ENCODE measurements around the gene DNM1.
"Not testable (repeated sequence)": the region's sequence is repeated elsewhere in the genome, so short reads cannot be mapped to it uniquely, and the experiment has no call there.

The DNM1 gene

DNA sequence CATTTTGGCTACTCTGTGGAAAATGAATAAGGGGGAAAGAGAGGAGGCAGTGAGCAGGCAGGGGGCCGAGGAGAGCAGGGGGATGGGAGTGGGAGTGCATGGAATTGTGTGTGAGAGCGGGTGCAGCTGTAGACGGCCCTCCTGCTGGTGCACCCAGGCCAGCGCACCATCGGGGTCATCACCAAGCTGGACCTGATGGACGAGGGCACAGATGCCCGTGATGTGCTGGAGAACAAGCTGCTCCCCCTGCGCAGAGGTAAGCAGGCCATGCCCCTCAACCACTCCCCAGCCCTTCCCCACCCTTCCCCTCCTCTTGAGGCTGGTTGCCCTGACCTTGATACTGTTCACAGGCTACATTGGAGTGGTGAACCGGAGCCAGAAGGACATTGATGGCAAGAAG lies 16.7 kb downstream of the DNM1 start:
- no peak overlapping the region for H3K27ac Mint-ChIP-seq
- peaks cover 13% of the 10 kb centered on the region for H3K4me1 Mint-ChIP-seq (ENCODE audit: low read depth)
- no peak overlapping the region for H3K4me3 Mint-ChIP-seq

DNA sequence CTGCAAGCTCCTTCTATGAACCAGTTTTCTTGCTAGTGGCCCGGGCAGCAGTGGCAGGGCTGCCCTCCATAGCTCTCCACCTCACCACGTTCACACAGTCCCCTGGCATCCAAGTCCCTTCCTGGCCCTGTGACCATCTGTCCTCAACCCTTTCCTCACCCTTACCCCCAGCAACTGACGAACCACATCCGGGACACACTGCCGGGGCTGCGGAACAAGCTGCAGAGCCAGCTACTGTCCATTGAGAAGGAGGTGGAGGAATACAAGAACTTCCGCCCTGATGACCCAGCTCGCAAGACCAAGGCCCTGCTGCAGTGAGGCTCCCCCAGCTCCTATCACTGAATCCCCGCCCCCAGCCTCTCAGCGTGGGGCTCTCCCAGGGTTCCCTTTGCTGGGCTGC lies 18.8 kb downstream of the DNM1 start:
- Mint-ChIP-seq H3K27ac (no peak overlapping the region), H3K4me1 (ENCODE audit: low read depth) (peaks cover 13% of the 10 kb centered on the region), H3K36me3 (ENCODE audit: low read depth) (no peaks in the 10 kb centered on the region), H3K27me3 (ENCODE audit: low read depth) (peaks cover 5% of the 10 kb centered on the region), H3K4me3 (no peak overlapping the region), H3K9me3 (no peaks in the 10 kb centered on the region)

More for the DNA sequence above, 16.7 kb downstream of the DNM1 start:
- no peaks in the 10 kb centered on the region for H3K36me3 Mint-ChIP-seq (ENCODE audit: low read depth)
- H3K9me3 Mint-ChIP-seq: no peaks in the 10 kb centered on the region
- H3K27me3 Mint-ChIP-seq (ENCODE audit: low read depth): peaks cover 3% of the 10 kb centered on the region

DNA sequence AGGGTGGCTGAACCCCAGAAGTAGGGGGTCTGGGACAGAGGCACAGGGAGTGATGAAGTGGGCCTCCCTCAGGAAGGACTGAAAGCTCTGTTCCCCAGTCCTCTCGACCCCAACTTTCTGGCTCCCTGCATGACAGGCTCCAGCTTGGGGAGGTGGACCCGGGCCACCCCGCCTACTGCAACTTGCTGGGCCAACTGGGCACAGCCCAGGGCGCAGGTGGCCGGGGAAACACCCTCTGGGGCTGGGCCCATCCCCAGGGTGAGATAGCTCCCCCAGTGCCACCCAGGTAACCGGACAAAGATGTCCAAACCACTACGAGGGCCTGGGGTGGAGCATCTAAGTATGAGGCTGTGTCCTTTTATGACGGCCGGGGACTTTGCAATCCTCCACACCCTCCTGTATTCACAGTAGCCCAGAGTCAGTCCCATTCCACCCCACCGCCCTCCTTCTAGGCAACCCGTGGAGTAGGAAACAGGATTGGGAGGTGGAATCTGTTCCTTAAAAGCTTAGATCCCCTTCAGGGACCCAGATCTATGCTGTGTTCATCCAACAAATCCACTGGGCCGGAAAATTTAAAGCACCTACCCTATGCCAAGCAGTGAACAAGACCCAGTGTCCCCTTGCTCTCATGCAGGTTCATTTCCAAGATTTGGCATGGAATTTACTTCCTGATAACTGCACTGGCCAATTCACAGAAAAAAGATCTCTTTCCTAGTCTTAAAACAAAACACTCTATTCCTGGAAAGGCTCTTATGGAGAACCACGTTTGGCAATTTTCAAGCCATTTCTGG lies 19.9 kb downstream of the DNM1 start:
- Mint-ChIP-seq H3K4me3 (no peak overlapping the region), H3K9me3 (no peaks in the 10 kb centered on the region), H3K4me1 (ENCODE audit: low read depth) (peaks cover 13% of the 10 kb centered on the region), H3K27ac (no peak overlapping the region), H3K36me3 (ENCODE audit: low read depth) (no peaks in the 10 kb centered on the region), H3K27me3 (ENCODE audit: low read depth) (peaks cover 5% of the 10 kb centered on the region)

DNA sequence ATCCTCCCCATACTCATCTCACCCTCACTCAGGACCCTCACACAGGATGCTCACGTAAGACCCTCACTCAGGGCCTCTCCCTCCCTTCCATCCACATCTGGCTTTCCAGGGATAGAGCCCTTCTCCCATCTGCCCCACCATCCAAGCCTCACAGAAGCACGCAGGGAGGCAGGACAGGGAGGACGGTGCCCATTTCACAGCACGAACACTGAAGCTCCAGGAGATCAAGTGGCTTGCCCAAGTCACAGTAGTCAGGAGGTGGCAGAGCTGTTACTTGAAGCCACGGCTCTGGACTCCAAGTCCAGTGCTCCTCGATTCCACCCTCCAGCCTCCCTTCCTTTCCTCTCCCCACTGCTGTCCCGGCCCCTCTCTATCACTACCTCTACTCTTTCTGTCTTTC lies 21.7 kb downstream of the DNM1 start:
- Mint-ChIP-seq H3K27me3 (ENCODE audit: low read depth) (peaks cover 5% of the 10 kb centered on the region), H3K4me1 (ENCODE audit: low read depth) (peaks cover 3% of the 10 kb centered on the region), H3K9me3 (no peaks in the 10 kb centered on the region), H3K36me3 (ENCODE audit: low read depth) (no peaks in the 10 kb centered on the region), H3K27ac (no peak overlapping the region), H3K4me3 (no peak overlapping the region)

DNA sequence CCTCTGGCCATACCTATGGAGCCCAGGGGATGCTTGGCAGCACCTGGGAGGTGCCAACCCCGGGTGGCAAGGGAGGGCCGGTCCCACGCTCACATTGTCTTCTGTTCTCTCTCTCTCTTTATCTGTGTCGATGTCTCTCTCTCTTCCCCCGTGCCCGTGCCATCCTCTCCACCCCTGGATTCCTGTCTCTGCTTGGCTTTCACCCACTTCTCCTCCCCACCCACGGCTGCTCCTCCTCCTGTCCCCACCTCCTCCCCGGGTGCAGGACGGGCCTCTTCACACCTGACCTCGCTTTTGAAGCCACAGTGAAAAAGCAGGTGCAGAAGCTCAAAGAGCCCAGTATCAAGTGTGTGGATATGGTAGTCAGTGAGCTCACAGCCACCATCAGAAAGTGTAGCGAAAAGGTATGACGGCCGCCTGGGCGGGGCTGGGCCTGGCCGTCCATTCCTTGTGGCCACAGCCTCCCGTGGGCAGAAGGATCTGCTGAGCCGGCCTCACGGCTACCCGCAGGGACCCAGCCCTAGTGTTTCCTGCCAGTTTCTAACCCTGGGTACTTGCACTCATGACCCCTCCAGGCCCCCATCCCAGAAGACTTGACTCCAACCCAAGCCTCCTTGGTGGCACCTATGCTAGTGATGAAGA lies 22.7 kb downstream of the DNM1 start:
- no peak overlapping the region for H3K4me3 Mint-ChIP-seq

DNA sequence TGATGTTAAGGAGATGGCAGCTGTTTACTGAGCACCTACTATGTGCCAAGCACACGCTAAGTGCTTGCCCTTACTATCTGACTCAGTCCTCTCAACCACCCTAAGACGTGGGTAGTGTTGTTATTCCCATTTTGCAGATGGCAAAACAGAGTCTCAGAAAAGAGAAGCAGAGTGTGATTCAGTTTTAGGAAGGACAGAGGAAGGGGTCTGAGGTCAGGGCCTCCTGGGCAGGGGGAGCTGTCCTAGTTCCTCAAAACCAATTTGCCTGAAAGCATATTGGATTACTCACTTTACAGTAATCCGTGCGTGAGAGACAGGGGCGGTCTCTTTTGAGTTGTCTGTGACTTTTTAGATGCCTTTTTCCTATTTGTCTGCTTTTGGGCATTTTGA lies 23.2 kb downstream of the DNM1 start:
- H3K4me1 Mint-ChIP-seq (ENCODE audit: low read depth): no peaks in the 10 kb centered on the region
- H3K36me3 Mint-ChIP-seq (ENCODE audit: low read depth): no peaks in the 10 kb centered on the region
- no peak overlapping the region for H3K4me3 Mint-ChIP-seq
- H3K27ac Mint-ChIP-seq: no peak overlapping the region
- H3K9me3 Mint-ChIP-seq: no peaks in the 10 kb centered on the region
- H3K27me3 Mint-ChIP-seq (ENCODE audit: low read depth): peaks cover 5% of the 10 kb centered on the region

More for the DNA sequence above, 22.7 kb downstream of the DNM1 start:
- H3K9me3 Mint-ChIP-seq: no peaks in the 10 kb centered on the region
- no peaks in the 10 kb centered on the region for H3K36me3 Mint-ChIP-seq (ENCODE audit: low read depth)
- peaks cover 5% of the 10 kb centered on the region for H3K27me3 Mint-ChIP-seq (ENCODE audit: low read depth)
- H3K27ac Mint-ChIP-seq: no peak overlapping the region
- peaks cover under 1% of the 10 kb centered on the region for H3K4me1 Mint-ChIP-seq (ENCODE audit: low read depth)

DNA sequence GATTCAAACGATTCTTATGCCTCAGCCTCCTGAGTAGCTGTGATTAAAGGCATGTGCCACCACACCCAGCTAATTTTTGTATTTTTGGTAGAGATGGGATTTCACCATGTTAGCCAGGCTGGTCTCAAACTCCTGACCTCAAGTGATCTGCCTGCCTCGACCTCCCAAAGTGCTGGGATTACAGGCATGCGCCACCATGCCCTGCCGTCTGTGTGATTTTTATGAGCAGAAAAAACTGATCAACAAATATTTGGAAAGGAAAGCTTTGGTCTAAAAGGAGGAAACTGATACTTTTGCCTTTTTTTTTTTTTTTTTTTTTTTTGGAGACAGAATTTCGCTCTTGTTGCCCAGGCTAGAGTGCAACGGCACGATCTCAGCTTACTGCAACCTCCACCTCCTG lies 27.7 kb downstream of the DNM1 start:
- not testable (repeated sequence) for H3K27me3 Mint-ChIP-seq (ENCODE audit: low read depth); H3K27ac Mint-ChIP-seq; H3K4me1 Mint-ChIP-seq (ENCODE audit: low read depth); H3K36me3 Mint-ChIP-seq (ENCODE audit: low read depth); H3K4me3 Mint-ChIP-seq; H3K9me3 Mint-ChIP-seq

DNA sequence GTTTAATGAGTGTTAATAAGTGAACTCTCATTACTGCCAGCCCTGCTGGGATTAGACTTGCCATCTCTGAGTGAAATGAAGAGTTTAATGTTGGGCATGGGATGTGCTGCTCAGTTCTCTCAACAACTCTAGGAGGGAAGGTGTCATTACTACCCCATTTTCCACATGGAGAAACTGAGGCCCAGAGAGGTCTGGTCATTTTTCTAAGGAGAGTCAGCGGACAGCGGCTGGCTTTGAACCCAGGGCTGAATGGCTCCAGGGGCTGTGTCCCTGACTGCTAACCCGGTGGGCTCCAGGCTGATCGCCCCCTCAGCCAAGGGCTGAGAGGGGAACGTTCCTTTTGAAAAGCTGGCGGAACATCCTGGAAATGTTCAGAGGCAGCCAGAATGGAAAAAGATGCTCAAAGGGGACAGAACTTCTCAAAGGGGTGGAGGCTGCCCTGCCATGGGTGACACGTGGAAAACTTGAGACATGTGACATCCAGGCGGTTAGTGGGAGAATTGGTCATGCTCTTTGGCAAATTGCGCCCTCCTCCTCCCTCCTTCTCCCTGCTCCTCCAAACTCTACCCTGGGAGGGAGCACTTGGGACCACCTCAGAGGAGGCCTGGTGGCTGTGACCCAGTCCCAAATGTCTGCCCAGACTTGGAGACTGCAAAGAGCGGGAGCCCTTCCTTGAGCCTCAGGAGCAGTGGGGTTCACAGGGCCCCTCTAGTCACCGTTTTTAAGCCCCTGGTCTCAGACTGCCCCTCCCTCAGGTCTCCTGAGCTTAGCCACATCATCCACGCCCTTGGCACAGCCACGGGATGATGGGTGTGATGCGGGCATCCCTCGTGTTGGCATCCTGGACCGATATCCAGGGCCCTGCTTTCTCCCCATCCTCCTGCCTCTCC lies 28.7 kb downstream of the DNM1 start:
- Mint-ChIP-seq H3K36me3 (ENCODE audit: low read depth) (no peaks in the 10 kb centered on the region), H3K27me3 (ENCODE audit: low read depth) (peaks cover 4% of the 10 kb centered on the region), H3K4me3 (no peak overlapping the region), H3K4me1 (ENCODE audit: low read depth) (no peaks in the 10 kb centered on the region), H3K9me3 (no peaks in the 10 kb centered on the region), H3K27ac (no peak overlapping the region)

DNA sequence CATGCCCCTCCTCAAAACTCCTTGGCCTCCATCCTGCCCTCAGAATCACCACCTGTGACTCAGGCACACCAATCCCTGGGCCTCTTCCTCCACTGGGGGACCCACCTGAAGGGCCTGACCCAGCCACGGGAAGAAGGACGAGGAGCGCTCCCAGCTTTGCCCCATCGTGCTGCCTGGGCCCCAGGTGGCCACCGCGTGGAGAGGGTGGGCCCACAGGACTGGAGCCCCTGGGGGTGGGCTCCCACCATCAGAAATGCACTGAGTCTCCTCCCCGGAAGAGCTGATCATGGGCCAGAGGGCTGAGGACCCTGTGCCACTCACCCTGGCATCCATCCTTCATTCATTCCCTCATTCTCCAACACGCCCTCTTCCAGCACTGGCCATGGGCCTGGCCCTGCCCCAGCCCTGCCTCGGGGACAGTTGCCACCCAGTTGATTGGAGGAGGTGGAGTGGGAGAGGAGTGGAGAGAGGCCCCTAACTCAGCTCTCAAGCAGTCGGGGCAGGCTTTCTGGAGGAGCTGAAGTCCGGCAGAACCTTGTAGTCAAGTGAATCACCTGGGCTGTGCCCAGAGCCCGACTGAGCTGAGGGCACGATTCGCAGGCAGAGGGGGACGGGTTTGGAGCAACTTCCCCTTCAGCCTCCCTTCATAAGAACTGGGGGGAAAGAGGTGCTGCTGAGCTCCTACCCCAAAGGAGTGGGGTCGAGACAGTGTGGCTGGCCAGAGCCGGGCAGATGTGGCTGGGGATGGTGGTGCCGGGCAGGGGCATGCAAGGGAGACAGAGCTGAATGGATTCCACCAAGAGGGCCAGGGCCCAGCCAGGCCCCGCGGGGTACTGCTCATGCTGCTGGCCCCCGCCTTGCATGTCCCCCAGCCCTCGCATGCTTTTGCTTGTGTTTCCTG lies 29.6 kb downstream of the DNM1 start:
- no peak overlapping the region for H3K27ac Mint-ChIP-seq

DNA sequence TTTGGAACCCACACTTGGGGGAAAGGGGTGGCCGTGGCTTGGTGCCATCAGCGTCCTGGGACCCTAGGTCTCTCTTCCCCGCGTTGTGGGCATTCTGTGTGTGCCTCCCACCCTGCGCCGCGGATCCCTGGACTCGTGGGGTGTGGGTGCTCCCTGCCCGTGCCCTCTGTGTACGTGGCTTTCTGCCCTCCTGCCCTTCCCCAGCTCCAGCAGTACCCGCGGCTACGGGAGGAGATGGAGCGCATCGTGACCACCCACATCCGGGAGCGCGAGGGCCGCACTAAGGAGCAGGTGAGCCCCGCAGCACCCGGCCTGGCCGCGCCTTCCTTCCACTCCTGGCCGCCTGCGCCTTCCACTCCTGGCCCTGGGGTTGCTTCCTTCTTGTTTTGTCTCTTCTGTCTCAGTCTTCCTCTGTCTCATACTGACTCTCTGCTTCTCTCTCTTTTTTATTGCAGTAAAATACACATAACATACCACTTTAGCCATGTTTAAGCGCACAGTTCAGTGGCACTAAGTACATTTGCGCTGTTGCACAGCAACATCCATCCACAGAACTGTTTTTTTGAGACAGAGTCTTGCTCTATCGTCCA lies 30.7 kb downstream of the DNM1 start:
- no peak overlapping the region for H3K4me3 Mint-ChIP-seq
- H3K27ac Mint-ChIP-seq: no peak overlapping the region
- no peaks in the 10 kb centered on the region for H3K4me1 Mint-ChIP-seq (ENCODE audit: low read depth)
- no peaks in the 10 kb centered on the region for H3K36me3 Mint-ChIP-seq (ENCODE audit: low read depth)
- H3K27me3 Mint-ChIP-seq (ENCODE audit: low read depth): peaks cover 4% of the 10 kb centered on the region
- H3K9me3 Mint-ChIP-seq: no peaks in the 10 kb centered on the region

More for the DNA sequence above, 29.6 kb downstream of the DNM1 start:
- no peaks in the 10 kb centered on the region for H3K4me1 Mint-ChIP-seq (ENCODE audit: low read depth)
- no peak overlapping the region for H3K4me3 Mint-ChIP-seq
- no peaks in the 10 kb centered on the region for H3K36me3 Mint-ChIP-seq (ENCODE audit: low read depth)
- H3K27me3 Mint-ChIP-seq (ENCODE audit: low read depth): peaks cover 4% of the 10 kb centered on the region
- no peaks in the 10 kb centered on the region for H3K9me3 Mint-ChIP-seq

DNA sequence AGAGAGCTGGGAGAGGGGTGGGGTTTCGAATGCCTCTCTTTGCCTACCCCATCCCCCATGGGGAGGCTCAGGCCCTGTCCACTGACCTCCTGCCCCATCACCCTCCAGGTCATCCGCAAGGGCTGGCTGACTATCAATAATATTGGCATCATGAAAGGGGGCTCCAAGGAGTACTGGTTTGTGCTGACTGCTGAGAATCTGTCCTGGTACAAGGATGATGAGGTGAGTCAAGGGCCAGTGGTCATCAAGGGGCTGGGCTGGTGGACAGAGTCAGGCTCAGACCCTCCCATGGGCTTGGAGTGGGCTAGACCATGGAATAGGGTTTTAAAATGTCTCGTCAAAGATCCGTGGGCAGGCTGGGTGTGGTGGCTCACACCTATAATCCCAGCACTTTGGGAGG lies 38.9 kb downstream of the DNM1 start:
- Mint-ChIP-seq H3K4me1 (ENCODE audit: low read depth) (peaks cover 3% of the 10 kb centered on the region), H3K9me3 (no peaks in the 10 kb centered on the region), H3K27me3 (ENCODE audit: low read depth) (peaks cover 20% of the 10 kb centered on the region), H3K27ac (no peak overlapping the region), H3K4me3 (no peak overlapping the region), H3K36me3 (ENCODE audit: low read depth) (no peaks in the 10 kb centered on the region)

DNA sequence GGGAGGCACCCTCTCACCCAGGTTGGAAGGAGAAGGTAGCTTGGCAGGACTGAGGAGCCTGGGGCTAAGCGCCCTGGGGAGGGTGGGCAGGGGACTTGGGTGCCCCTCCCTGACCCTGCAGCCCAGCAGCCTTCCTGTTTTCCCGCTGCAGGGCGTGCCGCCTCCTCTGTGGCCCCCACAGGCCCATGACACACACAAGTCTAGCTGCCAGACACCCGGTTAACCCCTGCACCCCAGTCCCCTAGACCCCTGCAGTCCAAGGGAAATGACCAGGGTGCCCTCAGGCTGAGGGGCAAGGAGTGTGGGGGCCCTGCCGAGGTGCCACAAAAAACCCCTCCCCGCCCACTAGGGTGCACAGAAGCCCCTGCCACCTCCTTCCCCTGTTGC lies 39.6 kb downstream of the DNM1 start:
- peaks cover 20% of the 10 kb centered on the region for H3K27me3 Mint-ChIP-seq (ENCODE audit: low read depth)
- no peaks in the 10 kb centered on the region for H3K36me3 Mint-ChIP-seq (ENCODE audit: low read depth)
- peaks cover 3% of the 10 kb centered on the region for H3K4me1 Mint-ChIP-seq (ENCODE audit: low read depth)
- no peak overlapping the region for H3K4me3 Mint-ChIP-seq
- H3K27ac Mint-ChIP-seq: no peak overlapping the region
- no peaks in the 10 kb centered on the region for H3K9me3 Mint-ChIP-seq

DNA sequence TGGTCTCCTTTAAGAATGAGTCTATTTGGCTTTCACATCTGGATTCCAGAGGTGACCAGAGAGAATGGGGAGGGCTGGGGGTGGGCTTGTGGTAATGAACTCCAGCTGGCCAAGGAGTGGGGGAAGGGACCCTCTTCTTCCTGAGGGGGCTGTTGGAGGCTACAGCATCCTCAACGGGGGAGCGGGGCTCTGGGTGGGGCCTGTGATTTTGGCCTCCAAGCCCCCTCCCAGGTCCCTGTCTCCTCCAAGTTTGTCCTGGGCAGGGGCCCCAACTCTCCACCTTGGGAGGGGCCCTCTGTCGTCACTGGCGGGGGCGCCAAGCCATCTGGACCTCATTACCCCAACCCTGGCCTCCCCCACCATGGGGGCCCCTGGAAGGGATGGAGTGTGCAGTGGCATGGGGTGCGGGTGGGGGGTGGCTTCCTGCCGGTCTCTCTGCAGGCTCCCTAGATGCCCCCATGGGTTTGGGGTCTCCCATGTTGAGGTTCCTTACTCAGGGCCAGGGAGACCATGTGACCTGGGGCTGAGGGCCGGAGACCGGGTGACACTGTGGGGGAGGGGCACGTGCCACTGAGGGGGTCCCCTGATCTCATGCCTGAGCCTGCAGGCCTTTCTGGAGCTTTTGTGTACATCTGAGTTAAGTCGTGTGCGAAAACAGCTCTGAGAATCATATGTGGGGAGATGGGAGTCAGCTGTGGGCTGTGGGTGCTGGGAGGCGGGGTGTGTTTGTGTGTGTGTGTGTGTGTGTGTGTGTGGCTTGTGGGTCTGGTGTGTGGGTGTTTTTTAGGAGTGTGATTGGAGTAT lies 40.2 kb downstream of the DNM1 start:
- H3K27me3 Mint-ChIP-seq (ENCODE audit: low read depth): peaks cover 22% of the 10 kb centered on the region
- H3K4me3 Mint-ChIP-seq: no peak overlapping the region
- H3K4me1 Mint-ChIP-seq (ENCODE audit: low read depth): peaks cover 3% of the 10 kb centered on the region
- H3K36me3 Mint-ChIP-seq (ENCODE audit: low read depth): no peaks in the 10 kb centered on the region
- H3K27ac Mint-ChIP-seq: no peak overlapping the region
- H3K9me3 Mint-ChIP-seq: no peaks in the 10 kb centered on the region
